DOHH2 (cell line): ENCODE data around the gene CACNG1.

Source experiments
- CTCF ChIP-seq: fragments of 200-600 bp; sonication (generic); IDR thresholded peaks from one replicate; pipeline ENCODE4 v1.5.1; 2014; ENCODE audit warnings: antibody characterized with exemption, mild to moderate bottlenecking, low read depth, low read length; ENCODE audit not compliant: poor library complexity, severe bottlenecking
- EZH2phosphoT487 ChIP-seq: fragments of 200-600 bp; sonication (generic); IDR thresholded peaks from 2 replicates; pipeline ENCODE4 v1.6.1; 2017; ENCODE audit warnings: borderline replicate concordance, mild to moderate bottlenecking, antibody characterized with exemption, low read length, moderate library complexity, mixed read lengths

DNA sequence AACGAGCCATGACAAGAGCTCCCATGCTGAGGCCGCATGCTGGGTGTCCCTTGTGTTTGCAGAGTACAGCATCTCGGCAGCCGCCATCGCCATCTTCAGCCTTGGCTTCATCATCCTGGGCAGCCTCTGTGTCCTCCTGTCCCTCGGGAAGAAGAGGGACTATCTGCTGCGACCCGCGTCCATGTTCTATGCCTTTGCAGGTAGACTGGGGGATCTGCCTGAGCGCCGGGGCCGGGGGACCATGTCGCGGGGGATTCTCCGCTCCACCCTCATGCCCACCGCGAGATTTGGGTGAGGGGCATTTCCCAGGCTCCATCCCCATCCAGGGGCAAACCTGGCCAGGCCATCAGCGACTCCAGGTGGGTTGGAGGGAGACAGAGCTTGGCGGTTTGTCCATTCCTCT is 10.7 kb downstream of the CACNG1 start:
- no peak for TF ChIP-seq CTCF
- no peak for TF ChIP-seq EZH2phosphoT487
